Stimulated activated naive CD8-positive, alpha-beta T cell treated with anti-CD3 and anti-CD28 coated beads, Interleukin-15, Interleukin-2, amounts not matched to agents 100 ng/mL and 50 ng/mL, for 24 hours (primary cell): Measurements from ENCODE around the gene LTV1.

Experiments used
- H3K27ac Mint-ChIP-seq: one replicate; pipeline ENCODE4 v1.8.0; 2021; ENCODE audit warnings: mild to moderate bottlenecking, mixed read lengths
- H3K27me3 Mint-ChIP-seq: one replicate; pipeline ENCODE4 v1.8.0; 2021; ENCODE audit warnings: mixed read lengths
- H3K36me3 Mint-ChIP-seq: one replicate; pipeline ENCODE4 v1.8.0; 2021; ENCODE audit warnings: low read depth, mixed read lengths
- H3K4me1 Mint-ChIP-seq: one replicate; pipeline ENCODE4 v1.8.0; 2021; ENCODE audit warnings: low read depth, mixed read lengths
- H3K4me3 Mint-ChIP-seq: one replicate; pipeline ENCODE4 v1.8.0; 2021; ENCODE audit warnings: mild to moderate bottlenecking, mixed read lengths
- H3K9me3 Mint-ChIP-seq: one replicate; pipeline ENCODE4 v1.8.0; 2021; ENCODE audit warnings: mixed read lengths

LTV1 gene

GRCh38 chr6:143896126-143896860 lies 53.2 kb downstream of the LTV1 start:
- no peak overlapping the region for H3K27ac Mint-ChIP-seq
- H3K4me3 Mint-ChIP-seq: no peak overlapping the region
- no peaks in the 10 kb centered on the region for H3K27me3 Mint-ChIP-seq
- H3K9me3 Mint-ChIP-seq: no peaks in the 10 kb centered on the region
- no peaks in the 10 kb centered on the region for H3K4me1 Mint-ChIP-seq
- no peaks in the 10 kb centered on the region for H3K36me3 Mint-ChIP-seq

GRCh38 chr6:143900358-143900757 lies 57.2 kb downstream of the LTV1 start:
- Mint-ChIP-seq H3K36me3 (no peaks in the 10 kb centered on the region), H3K4me3 (no peak overlapping the region), H3K27me3 (no peaks in the 10 kb centered on the region), H3K27ac (no peak overlapping the region), H3K9me3 (no peaks in the 10 kb centered on the region), H3K4me1 (peaks cover 9% of the 10 kb centered on the region)

- no peak overlapping the region for H3K27ac Mint-ChIP-seq
- H3K27me3 Mint-ChIP-seq: no peaks in the 10 kb centered on the region
- H3K36me3 Mint-ChIP-seq: no peaks in the 10 kb centered on the region
- H3K4me3 Mint-ChIP-seq: no peak overlapping the region
- peaks cover 9% of the 10 kb centered on the region for H3K4me1 Mint-ChIP-seq
- H3K9me3 Mint-ChIP-seq: no peaks in the 10 kb centered on the region
These were observed 59.0 kb downstream of the LTV1 start for GRCh38 chr6:143901885-143902750.

DNA sequence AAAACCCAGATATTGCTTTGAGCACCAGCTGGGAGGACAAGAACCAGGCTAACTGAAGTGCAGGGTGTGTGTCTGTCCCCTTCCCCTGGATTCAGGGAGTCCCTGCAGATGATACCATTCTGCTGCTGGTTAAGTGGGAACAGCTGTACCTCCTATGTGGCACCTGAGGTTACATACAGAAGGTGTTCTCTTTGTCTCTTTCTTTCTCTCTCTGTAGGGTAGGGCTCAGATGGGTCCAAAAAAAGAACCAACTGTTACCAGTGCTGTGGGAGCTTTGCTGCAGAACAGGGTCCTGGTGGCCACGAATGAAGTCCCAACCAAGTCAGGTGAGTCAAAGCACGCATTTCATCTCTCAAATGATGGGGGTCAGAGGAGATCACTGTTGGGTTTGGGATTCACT lies 59.7 kb downstream of the LTV1 start:
- H3K9me3 Mint-ChIP-seq: no peaks in the 10 kb centered on the region
- H3K27me3 Mint-ChIP-seq: no peaks in the 10 kb centered on the region
- H3K27ac Mint-ChIP-seq: no peak overlapping the region
- peaks cover 9% of the 10 kb centered on the region for H3K4me1 Mint-ChIP-seq
- no peak overlapping the region for H3K4me3 Mint-ChIP-seq
- H3K36me3 Mint-ChIP-seq: no peaks in the 10 kb centered on the region

DNA sequence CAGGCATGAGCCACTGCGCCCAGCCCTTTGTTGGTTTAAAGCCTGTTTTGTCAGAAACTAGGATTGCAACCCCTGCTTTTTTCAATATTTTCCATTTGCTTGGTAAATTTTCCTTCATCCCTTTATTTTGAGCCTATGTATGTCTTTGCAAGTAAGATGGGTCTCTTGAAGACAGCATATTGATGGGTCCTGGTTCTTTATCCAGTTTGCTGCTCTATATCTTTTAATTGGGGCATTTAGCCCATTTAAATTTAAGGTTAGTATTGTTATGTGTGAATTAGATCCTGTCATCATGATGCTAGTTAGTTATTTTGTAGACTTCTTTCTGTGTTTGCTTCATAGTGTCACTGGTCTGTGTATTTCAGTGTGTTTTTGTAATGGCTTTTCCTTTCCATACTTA lies 67.9 kb downstream of the LTV1 start:
- Mint-ChIP-seq H3K4me3 (no peak overlapping the region), H3K9me3 (peaks cover 20% of the 10 kb centered on the region), H3K27ac (no peak overlapping the region), H3K4me1 (no peaks in the 10 kb centered on the region), H3K27me3 (no peaks in the 10 kb centered on the region), H3K36me3 (peaks cover 26% of the 10 kb centered on the region)

DNA sequence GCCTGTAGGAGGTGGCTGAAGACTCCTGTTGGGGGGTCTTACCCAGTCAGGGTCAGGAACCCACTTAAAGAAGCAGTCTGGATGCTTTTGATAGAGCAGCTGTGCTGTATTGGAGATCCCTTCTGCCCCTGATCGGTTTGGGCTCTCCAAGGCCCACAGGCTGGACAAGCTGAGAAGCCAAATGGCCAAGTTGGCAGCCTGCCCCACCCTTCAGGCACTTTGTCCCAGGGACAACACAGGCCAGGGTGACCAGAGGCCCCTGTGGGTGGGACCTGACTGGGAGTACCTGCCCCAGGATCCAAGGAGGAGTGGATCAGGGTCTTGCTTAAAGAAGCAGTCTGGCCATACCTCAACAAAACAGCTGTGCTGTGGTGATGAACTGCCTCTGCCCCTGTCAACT lies 69.5 kb downstream of the LTV1 start:
- Mint-ChIP-seq H3K27ac (no peak overlapping the region), H3K9me3 (peaks cover 20% of the 10 kb centered on the region), H3K4me1 (no peaks in the 10 kb centered on the region), H3K36me3 (peaks cover 34% of the 10 kb centered on the region), H3K4me3 (no peak overlapping the region), H3K27me3 (no peaks in the 10 kb centered on the region)
